HG02610 (cell line): Measurements from ENCODE around the gene PKD2L2.
"Not testable (repeated sequence)": the region's sequence is repeated elsewhere in the genome, so short reads cannot be mapped to it uniquely, and the experiment has no call there.

ENCODE experiments used
- ATAC-seq: cut with Tn5 transposase; IDR thresholded peaks from one replicate; pipeline ENCODE4 v1.9.1; 2021; ENCODE audit warnings: mild to moderate bottlenecking, moderate library complexity; ENCODE audit not compliant: unreplicated experiment

Gene PKD2L2

GRCh38 chr5:137954131-137954879 lies 65.0 kb downstream of the PKD2L2 start:
- no peak for ATAC-seq

GRCh38 chr5:137957948-137958347 lies 68.7 kb downstream of the PKD2L2 start:
- ATAC-seq, result no peak

- ATAC-seq, result no peak
Observed at GRCh38 chr5:137959488-137959887, 70.2 kb downstream of the PKD2L2 start.

GRCh38 chr5:137960141-137960540 lies 70.9 kb downstream of the PKD2L2 start:
- no peak for ATAC-seq

- no peak for ATAC-seq
Observed at GRCh38 chr5:137960819-137961218, 71.6 kb downstream of the PKD2L2 start.

GRCh38 chr5:137970384-137970783 lies 81.1 kb downstream of the PKD2L2 start:
- not testable (repeated sequence) for ATAC-seq

- ATAC-seq, result no peak
Observed at GRCh38 chr5:137975208-137975607, 86.0 kb downstream of the PKD2L2 start.

GRCh38 chr5:137989419-137989818 lies 100.2 kb downstream of the PKD2L2 start:
- no peak for ATAC-seq
